ENCODE measurements around the gene FLYWCH2.

GRCh38 chr16:2946649-2947048 is 63.6 kb downstream of the FLYWCH2 start:
- TF ChIP-seq POLR2AphosphoS5 (IDR thresholded peaks at IDR 0.05; ENCODE audit: low read depth, low read length) (no peak), REST (IDR thresholded peaks at IDR 0.05; ENCODE audit: insufficient read depth in 1 of 2, low read depth in 2 of 2, low read length in 2 of 2) (no peak), TAF1 (IDR thresholded peaks at IDR 0.05; ENCODE audit: borderline replicate concordance, insufficient read depth, low read length) (no peak)

Data from PFSK-1 (cell line).